BE2C (cell line): ENCODE measurements around the gene SLC25A21.

Experiments used
- DNase-seq: peaks from one replicate; pipeline ENCODE4 v3.0.0-alpha.2; 2020
- H3K27me3 ChIP-seq: fragments of 250-450 bp; sonication (Bioruptor Pico); 2 replicates; pipeline ENCODE4 v1.5.1; 2020; ENCODE audit warnings: mild to moderate bottlenecking
- H3K36me3 ChIP-seq: fragments of 250-450 bp; sonication (Bioruptor Pico); 2 replicates; pipeline ENCODE4 v1.5.1; 2020; ENCODE audit warnings: mild to moderate bottlenecking
- H3K4me1 ChIP-seq: fragments of 250-450 bp; sonication (Bioruptor Pico); 2 replicates; pipeline ENCODE4 v1.5.1; 2020
- H3K4me3 ChIP-seq: 2 replicates; pipeline ENCODE4 v1.5.1; 2011; ENCODE audit warnings: low read depth, low read length
- H3K9me3 ChIP-seq: fragments of 250-450 bp; sonication (Bioruptor Pico); 2 replicates; pipeline ENCODE4 v1.5.1; 2020
- TF ChIP-seq, protein P1 (sequence below): IDR thresholded peaks from 2 replicates; pipeline ENCODE4 v1.5.1; 2012; ENCODE audit warnings: mild to moderate bottlenecking, low read depth, low read length

The SLC25A21 gene

DNA sequence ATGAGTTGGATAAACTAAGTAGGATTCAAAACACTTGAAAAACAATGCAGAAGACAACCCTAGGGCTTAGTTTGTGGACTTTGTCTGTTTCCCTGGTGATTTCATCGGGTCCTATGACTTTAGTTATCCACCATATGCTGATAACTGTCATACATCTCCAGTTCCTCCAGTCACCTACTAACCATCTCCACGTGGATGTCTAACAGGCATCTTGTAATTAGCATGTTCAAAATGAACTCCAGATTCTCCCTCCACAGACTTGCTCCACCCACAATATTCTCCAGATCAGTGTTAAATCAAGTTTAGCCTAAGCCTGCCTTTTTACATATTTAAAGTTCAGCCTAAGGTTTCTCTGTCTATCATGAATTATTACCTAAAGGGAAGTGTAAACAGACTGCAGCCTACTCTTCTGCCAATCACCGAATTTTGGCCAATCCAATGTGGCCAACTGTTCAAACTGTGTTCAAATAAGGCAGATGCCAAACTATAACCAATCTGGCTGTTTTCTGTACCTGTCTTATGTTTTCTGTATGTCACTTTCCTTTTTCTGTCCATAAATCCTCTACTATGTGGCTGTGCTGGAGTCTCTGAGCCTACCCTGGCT lies 423.7 kb downstream of the SLC25A21 start:
- TF ChIP-seq, protein P1, sequence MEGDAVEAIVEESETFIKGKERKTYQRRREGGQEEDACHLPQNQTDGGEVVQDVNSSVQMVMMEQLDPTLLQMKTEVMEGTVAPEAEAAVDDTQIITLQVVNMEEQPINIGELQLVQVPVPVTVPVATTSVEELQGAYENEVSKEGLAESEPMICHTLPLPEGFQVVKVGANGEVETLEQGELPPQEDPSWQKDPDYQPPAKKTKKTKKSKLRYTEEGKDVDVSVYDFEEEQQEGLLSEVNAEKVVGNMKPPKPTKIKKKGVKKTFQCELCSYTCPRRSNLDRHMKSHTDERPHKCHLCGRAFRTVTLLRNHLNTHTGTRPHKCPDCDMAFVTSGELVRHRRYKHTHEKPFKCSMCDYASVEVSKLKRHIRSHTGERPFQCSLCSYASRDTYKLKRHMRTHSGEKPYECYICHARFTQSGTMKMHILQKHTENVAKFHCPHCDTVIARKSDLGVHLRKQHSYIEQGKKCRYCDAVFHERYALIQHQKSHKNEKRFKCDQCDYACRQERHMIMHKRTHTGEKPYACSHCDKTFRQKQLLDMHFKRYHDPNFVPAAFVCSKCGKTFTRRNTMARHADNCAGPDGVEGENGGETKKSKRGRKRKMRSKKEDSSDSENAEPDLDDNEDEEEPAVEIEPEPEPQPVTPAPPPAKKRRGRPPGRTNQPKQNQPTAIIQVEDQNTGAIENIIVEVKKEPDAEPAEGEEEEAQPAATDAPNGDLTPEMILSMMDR = no peak
- Histone ChIP-seq H3K36me3 (no peaks in the 10 kb centered on the region), H3K27me3 (no peaks in the 10 kb centered on the region), H3K4me3 (no peak overlapping the region), H3K4me1 (no peaks in the 10 kb centered on the region), H3K9me3 (no peaks in the 10 kb centered on the region)
- no peak for DNase-seq

DNA sequence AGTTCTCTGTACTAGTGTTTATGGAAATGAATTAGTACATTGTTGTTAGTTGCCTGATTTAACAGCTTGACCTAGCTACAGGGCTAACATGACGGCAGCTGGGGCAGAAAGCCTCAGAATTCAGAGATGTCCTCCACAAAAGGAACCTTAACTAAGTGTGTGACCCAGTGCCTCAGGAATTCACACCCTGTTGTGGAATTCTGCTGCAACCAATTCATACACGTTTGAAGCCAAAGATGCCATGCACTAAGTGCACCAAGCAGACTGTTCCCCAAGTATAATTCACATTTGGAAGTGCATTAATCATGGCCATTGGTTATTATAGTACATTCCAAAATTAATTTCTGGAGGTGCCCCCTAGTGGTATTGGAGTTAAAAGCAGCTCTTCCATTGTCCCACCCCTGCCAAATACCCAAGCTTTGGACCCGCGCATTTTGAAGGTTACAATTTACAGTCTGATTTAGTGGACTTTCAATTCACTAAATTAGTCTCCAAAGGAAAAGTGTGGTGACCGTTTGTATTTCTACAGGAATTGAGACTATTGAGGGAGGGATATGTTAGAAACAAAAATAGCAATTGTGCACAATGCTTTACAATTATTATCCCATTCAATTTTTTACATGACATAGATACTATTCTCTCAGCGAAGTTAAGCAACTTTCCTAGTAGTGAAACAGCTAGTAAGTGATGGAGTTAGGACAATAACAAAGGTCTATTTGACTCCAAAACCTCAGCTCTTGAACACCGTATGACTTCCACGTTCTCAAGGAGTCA lies 424.8 kb downstream of the SLC25A21 start:
- Histone ChIP-seq H3K4me1 (no peaks in the 10 kb centered on the region), H3K4me3 (no peak overlapping the region), H3K9me3 (no peaks in the 10 kb centered on the region), H3K36me3 (no peaks in the 10 kb centered on the region), H3K27me3 (no peaks in the 10 kb centered on the region)
- no peak for DNase-seq
- TF ChIP-seq, protein P1 = peak; percentile 59

DNA sequence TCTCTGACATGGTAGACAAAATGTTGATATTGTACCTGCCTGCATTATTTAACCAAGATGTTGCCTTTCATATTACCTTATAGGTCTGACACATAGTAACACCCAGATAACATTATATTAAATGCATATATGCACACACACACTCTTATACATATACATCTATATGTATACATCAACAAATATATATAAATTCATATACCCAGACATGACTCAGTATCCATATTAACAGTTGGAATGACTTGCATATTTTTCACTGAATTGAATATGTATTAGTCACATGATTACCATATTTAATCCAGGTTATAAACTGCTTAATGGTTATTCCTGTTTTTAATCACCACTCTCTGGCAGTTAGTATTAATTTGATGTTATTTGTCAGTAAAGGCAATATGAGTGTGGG lies 425.5 kb downstream of the SLC25A21 start:
- Histone ChIP-seq H3K27me3 (no peaks in the 10 kb centered on the region), H3K36me3 (no peaks in the 10 kb centered on the region), H3K4me1 (no peaks in the 10 kb centered on the region), H3K4me3 (no peak overlapping the region), H3K9me3 (no peaks in the 10 kb centered on the region)
- no peak for DNase-seq
- TF ChIP-seq, protein P1 = no peak

DNA sequence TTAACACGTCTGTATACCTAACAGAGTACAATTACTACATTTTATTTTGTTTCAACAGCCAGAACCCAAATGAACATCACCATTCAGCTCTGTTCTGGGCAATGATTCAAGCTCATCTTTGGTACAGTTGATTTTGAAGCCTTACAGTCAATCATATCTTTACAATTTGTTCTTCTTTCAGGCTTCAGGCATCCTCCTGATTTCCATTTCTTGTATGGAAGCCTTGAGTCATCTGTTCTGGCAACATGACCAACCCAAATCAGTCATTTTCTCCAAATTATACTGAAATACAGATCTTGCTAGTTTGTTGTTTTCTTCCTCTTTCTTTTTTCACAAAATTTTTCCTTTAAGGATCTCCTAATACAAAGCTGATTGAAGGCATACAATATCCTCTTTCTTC lies 430.5 kb downstream of the SLC25A21 start:
- Histone ChIP-seq H3K4me1 (no peaks in the 10 kb centered on the region), H3K4me3 (no peak overlapping the region), H3K9me3 (no peaks in the 10 kb centered on the region), H3K27me3 (no peaks in the 10 kb centered on the region), H3K36me3 (no peaks in the 10 kb centered on the region)
- TF ChIP-seq, protein P1 = no peak
- DNase-seq = no peak

DNA sequence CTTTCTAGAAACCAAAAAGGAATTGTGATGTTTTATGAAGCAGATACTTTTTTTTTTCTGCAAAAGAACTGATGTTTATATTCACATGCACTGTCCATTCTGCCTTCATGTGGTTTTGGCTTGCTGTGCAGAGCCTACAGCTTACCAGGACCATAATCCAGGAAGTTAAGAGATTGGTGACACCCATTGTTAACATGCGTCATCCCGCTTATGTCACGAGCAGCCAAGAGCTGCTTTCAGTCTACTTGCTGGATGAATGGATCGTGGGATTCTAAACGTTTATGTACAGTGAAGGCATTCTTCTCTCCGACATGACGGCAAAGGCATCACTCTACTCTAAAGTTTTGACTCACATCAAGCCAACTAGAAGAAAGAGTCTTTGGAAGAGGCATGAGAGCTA lies 434.1 kb downstream of the SLC25A21 start:
- Histone ChIP-seq H3K9me3 (no peaks in the 10 kb centered on the region), H3K27me3 (no peaks in the 10 kb centered on the region), H3K4me3 (no peak overlapping the region), H3K36me3 (no peaks in the 10 kb centered on the region), H3K4me1 (no peaks in the 10 kb centered on the region)
- TF ChIP-seq, protein P1 = no peak
- DNase-seq = no peak

DNA sequence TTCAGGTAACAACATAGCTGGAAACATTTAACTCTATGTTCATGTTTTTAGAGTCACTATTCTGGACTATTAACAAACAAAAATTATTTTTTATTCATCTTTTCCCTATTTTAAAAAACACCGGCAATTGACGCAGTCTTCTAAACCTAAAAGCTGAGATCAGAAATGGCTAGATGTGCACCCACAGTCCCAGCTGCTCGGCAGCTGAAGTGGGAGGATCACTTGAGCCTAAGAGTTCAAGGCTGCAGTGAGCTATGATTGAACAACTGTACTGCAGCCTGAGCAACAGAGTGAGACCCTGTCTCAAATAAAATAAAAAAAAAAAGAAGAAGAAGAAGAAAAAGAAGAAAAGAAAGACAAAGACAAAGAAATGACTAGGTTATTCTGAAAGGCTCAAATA lies 446.3 kb downstream of the SLC25A21 start:
- TF ChIP-seq, protein P1 = no peak
- no peaks in the 10 kb centered on the region for H3K9me3 ChIP-seq

More for the DNA sequence above, 446.3 kb downstream of the SLC25A21 start:
- Histone ChIP-seq H3K36me3 (no peaks in the 10 kb centered on the region), H3K27me3 (no peaks in the 10 kb centered on the region), H3K4me1 (no peaks in the 10 kb centered on the region), H3K4me3 (no peak overlapping the region)
- no peak for DNase-seq
